HG03025 (cell line): ENCODE measurements around the gene CNTNAP2.

Experiments
- ATAC-seq: cut with Tn5 transposase; IDR thresholded peaks from one replicate; pipeline ENCODE4 v1.9.1; 2021; ENCODE audit warnings: mild to moderate bottlenecking, moderate library complexity; ENCODE audit not compliant: unreplicated experiment, low FRiP score

Gene CNTNAP2

GRCh38 chr7:148135997-148136396, 2019.4 kb downstream of the CNTNAP2 start:
- ATAC-seq, result no peak

DNA sequence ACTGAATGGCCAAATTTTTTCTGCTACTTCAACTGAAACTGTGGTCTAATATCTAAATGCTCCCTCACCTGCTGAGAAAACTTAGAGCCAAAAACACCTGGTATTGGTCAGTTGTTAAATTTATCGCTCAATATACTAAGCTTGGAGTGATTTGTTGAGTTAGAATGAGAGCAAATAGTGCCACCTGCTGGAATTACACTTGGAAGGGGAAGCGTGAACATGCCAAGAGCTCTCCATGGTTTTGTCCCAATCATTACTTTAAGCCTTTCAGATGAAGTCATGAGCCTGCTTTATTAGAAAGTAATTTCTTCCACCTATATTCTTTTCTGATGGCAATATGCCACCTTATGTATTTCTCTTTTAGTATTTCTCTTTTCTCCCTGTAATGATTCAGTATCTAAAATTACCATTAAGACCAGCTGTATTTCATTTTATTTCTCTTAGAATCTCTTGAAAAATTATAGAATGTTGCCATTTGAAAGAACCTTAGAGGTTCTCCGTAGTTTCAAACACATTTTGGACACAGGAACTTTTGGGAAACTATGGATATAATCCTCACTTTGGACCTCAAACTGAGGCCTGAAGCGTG, 2026.2 kb downstream of the CNTNAP2 start:
- ATAC-seq, result no peak

GRCh38 chr7:148144827-148145226, 2028.2 kb downstream of the CNTNAP2 start:
- no peak for ATAC-seq

- ATAC-seq, result no peak
Observed at GRCh38 chr7:148146346-148146745, 2029.7 kb downstream of the CNTNAP2 start.

DNA sequence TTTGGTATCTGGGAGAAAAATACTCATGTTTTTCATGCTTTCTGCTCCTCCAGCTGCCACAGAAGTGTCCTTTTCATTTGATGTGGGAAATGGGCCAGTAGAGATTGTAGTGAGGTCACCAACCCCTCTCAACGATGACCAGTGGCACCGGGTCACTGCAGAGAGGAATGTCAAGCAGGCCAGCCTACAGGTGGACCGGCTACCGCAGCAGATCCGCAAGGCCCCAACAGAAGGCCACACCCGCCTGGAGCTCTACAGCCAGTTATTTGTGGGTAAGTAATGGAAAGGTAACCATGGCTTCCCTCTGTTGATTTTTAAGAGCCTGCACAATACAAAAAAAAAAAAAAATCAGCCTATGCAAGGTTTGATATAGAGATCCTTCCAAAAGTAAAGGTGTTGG, 2030.8 kb downstream of the CNTNAP2 start:
- ATAC-seq, result no peak

DNA sequence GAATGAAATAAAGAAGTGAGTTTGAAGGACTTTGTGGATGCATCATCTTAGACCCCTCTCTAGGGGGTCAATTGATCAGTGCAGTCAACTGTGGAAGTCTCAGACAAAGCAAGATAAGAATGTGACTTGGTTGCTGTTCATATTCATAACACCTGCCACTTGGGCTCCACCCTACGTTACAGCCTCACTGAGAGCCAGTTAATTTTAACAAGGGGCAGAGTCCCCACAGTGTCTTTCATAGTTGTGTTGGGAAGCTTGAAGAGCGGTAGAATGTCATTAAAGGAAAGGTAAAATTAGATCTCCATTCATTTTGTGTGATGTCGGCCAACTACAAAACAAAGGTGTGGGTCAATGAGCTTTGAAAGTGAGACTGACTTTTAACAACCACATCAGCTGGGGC, 2031.9 kb downstream of the CNTNAP2 start:
- no peak for ATAC-seq

GRCh38 chr7:148149730-148150129, 2033.1 kb downstream of the CNTNAP2 start:
- no peak for ATAC-seq

GRCh38 chr7:148151778-148152177, 2035.2 kb downstream of the CNTNAP2 start:
- ATAC-seq, result no peak

DNA sequence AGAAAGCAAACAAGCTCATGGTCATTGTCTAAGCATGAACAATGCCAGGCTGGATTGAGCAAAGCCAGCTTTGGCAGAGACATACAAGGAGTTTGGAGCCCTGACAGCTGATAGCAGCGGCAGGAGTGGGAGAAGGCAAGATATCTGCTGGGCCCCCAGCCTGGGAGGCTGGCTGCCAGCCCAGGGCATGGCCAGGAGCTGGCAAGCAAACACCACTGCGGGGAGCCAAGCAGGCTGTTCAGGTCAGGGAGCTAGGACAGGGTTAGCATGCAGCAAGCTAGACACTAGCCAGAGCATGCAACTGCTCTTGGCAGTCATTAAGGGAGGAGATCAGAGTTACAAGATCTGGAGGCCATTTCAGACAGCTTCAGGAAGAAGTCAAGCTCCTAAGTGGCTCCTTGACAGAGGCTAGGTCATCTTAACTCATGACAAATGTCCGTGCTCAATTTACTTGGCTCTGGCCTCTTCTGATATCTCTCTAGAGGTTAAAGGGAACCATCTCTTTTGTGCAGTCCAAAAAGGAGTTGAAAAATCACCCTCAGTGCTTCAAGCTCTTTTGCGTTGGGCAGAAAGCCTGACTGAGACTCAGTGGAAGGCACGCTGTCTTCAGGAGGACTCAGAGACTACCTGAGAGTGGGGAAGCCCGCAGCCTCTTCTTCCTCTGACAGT, 2037.1 kb downstream of the CNTNAP2 start:
- ATAC-seq, result no peak

- no peak for ATAC-seq
Observed at GRCh38 chr7:148155000-148155399, 2038.4 kb downstream of the CNTNAP2 start.

DNA sequence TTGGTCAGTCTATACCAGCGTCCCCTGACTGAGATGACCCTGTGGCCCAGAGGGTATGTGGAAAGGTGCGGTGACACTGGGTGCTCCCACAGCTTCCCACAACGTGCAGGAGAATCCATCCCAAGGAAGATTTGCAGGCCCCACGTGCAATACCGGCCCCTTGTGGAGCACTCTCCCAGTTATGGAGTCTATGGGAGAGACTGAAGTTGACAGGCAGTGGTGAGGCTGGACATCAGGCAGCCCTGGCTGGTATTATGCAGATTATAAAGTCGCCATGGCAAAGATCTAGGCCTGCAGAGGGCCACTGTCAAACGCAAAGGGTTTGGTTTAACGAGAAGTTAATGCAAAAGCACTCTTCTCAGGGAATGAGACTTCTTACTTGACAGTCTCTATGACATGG, 2039.2 kb downstream of the CNTNAP2 start:
- no peak for ATAC-seq

DNA sequence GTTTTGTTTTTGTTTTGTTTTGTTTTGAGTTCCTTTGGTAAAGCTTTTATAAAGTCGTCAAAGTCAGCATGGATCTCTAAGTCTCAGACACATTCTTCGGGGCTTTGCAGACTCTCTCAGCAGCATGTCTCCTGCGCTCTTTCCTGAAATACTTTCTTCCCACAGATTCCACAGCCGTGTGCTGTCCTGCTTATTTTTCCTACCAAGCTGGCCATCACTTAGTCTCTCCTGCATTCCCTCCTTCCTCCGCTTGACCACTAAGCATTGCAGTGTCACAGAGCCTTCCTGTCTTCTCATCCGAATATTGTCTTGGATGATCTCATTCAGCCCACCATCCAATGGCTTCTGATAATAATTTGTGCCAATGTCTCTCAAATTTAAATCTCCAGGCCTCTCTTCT, 2039.6 kb downstream of the CNTNAP2 start:
- no peak for ATAC-seq

- no peak for ATAC-seq
Observed at GRCh38 chr7:148159331-148159730, 2042.7 kb downstream of the CNTNAP2 start.

- ATAC-seq, result no peak
Observed at GRCh38 chr7:148161776-148162175, 2045.2 kb downstream of the CNTNAP2 start.

DNA sequence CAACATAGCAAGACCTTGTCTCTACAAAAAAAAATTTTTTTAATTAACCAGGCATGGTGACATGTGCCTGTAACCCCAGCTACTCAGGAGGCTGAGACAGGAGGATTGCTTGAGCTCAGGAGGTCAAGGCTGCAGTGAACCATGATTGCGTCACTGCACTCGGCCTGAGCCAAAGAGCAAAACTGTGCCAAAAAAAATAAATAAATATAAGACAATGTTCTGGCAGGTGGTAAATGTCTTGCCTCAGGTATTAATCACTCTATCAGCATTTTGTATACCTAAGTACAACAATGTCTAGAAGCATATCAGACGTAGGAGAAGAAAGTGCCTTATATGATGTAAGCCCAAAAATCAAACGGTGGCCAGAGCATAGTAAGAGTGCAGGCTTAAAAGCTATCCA, 2046.2 kb downstream of the CNTNAP2 start:
- no peak for ATAC-seq

DNA sequence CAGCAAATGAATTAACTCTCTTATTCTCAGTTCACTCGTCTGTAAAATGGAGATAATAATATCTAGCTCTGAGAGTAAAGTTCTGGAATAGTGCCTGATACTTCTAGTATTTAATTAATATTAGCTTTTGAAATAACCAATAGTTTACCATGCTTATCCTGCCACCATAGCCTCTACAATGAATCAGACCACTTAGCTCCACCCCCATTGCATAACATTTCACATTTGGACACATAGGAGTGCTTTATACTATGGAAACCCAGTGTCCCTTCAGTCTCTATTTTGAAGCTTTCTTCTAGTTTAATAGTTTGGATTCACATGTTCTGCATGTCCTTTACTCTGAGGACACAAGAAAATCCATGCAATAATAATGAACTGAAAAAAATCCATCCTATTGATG, 2046.6 kb downstream of the CNTNAP2 start:
- no peak for ATAC-seq

DNA sequence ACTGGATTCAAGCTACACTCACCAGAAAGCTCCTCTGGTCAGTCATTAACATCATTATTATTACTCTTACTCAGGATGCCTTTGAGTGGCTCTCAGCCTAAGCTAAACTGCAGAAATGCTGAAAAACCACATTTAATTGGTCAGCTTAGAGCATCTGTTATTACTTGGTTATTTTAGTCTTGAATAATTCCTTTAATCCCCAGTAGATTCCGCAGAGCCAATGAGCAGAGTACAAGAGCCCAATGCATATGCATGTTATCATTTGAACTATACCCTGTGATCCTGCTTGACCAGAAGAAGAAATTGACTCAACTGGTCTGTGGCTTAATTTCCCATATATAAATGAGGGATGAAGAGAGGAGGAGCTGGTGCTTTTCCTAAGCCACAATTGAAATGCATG, 2056.3 kb downstream of the CNTNAP2 start:
- ATAC-seq, result no peak

- no peak for ATAC-seq
Observed at GRCh38 chr7:148173369-148173768, 2056.8 kb downstream of the CNTNAP2 start.

GRCh38 chr7:148174376-148174775, 2057.8 kb downstream of the CNTNAP2 start:
- ATAC-seq, result no peak

DNA sequence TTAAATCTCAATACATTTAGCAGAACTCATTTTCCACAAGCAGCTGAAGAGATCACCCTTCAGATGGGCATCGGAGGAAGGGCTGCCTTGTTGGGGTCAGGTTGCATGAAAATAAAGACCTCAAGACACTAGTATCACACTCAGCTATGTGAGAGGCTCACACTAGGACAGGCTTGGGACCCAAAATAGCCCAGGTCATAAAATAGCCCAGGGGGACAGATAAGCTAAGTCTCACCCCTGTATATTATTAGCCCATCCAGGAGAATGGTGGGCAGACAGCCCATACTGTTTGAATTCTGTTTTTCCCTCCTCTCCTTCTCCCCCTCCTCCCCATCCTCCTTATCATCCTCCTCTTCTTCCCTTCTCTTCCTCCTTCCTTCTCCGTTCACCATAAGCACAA, 2058.9 kb downstream of the CNTNAP2 start:
- ATAC-seq, result no peak

GRCh38 chr7:148177972-148178371, 2061.4 kb downstream of the CNTNAP2 start:
- ATAC-seq, result no peak

DNA sequence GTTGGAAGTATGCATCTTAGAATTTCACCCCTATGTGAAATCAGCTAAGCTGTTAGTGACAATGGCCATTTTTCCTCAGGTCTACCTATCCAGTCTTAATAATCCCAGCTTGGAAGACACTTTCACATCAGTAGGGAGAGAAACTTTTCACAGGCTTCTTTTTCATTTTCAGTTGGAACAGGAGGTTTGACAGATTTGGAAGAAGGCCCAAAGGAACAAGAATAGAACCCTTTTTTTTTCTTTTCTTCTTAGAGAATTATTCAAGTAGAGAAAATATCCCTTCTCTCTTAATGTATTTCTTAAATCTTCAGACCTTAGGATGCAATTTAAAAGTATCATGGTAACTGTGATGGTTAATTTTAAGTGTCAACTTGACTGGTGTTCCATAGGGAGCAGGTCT, 2063.5 kb downstream of the CNTNAP2 start:
- ATAC-seq, result no peak

DNA sequence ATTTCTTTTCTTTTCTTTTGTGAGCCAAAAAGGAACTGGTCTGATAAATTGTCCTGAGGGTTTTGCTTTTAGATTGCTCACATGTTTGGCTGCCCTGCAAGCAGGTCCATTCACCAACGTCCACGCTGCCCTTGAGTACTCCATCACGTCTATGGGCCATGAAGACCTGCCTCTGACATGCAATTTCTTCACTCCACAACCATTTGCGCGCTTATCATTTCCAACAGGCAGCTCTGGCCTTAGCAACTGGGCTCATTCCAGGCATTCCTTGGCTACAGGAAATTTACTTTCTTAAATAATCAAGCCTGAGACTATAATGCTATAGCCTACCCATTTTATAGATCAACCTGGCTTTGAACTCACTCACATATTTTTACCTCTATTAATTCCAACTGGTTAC, 2065.7 kb downstream of the CNTNAP2 start:
- no peak for ATAC-seq
